G401.6 (cell line): ENCODE measurements around the gene MMP2.

ENCODE experiments used
- FAIRE-seq: peaks from 2 replicates; lab custom pipeline; 2012; peaks lifted over from hg19 to GRCh38; lab: Jason Lieb, UNC

The MMP2 gene

GRCh38 chr16:55469821-55470532 is 9.0 kb upstream of the MMP2 start:
- FAIRE-seq, result no peak

GRCh38 chr16:55470533-55471371 is 8.2 kb upstream of the MMP2 start:
- FAIRE-seq, result no peak

GRCh38 chr16:55471448-55472097 is 7.4 kb upstream of the MMP2 start:
- FAIRE-seq, result no peak

GRCh38 chr16:55473587-55473986 is 5.4 kb upstream of the MMP2 start:
- no peak for FAIRE-seq

- no peak for FAIRE-seq
Measured at GRCh38 chr16:55474821-55475220, 4.2 kb upstream of the MMP2 start.

- no peak for FAIRE-seq
Measured at GRCh38 chr16:55475919-55476318, 3.1 kb upstream of the MMP2 start.

GRCh38 chr16:55476625-55477533 is 2.1 kb upstream of the MMP2 start:
- FAIRE-seq, result no peak

- FAIRE-seq, result no peak
Measured at GRCh38 chr16:55477736-55478135, 1.3 kb upstream of the MMP2 start.

GRCh38 chr16:55479430-55480140 is 587 bp downstream of the MMP2 start:
- no peak for FAIRE-seq

- no peak for FAIRE-seq
Measured at GRCh38 chr16:55480228-55480655, 1.2 kb downstream of the MMP2 start.

GRCh38 chr16:55481023-55481422 is 2.0 kb downstream of the MMP2 start:
- no peak for FAIRE-seq

- FAIRE-seq, result no peak
Measured at GRCh38 chr16:55482056-55482455, 3.1 kb downstream of the MMP2 start.

GRCh38 chr16:55487048-55487803 is 8.2 kb downstream of the MMP2 start:
- no peak for FAIRE-seq

GRCh38 chr16:55488306-55488705 is 9.3 kb downstream of the MMP2 start:
- no peak for FAIRE-seq

GRCh38 chr16:55489119-55489955 is 10.3 kb downstream of the MMP2 start:
- FAIRE-seq, result no peak

- no peak for FAIRE-seq
Measured at GRCh38 chr16:55489956-55490265, 10.9 kb downstream of the MMP2 start.

GRCh38 chr16:55490301-55490700 is 11.3 kb downstream of the MMP2 start:
- no peak for FAIRE-seq

- no peak for FAIRE-seq
Measured at GRCh38 chr16:55491691-55492090, 12.7 kb downstream of the MMP2 start.

GRCh38 chr16:55492756-55493380 is 13.9 kb downstream of the MMP2 start:
- no peak for FAIRE-seq
